HCEC 1CT (cell line): ENCODE data around the gene TIMP3.

Source experiments
- DNase-seq: peaks from one replicate; pipeline ENCODE4 v3.0.0-alpha.2; 2017

The TIMP3 gene

GRCh38 chr22:32788904-32789624 is 12.4 kb upstream of the TIMP3 start:
- DNase-seq = no peak

GRCh38 chr22:32789797-32790620 is 11.5 kb upstream of the TIMP3 start:
- DNase-seq = no peak

GRCh38 chr22:32791056-32791455 is 10.4 kb upstream of the TIMP3 start:
- no peak for DNase-seq

GRCh38 chr22:32791485-32791884 is 10.0 kb upstream of the TIMP3 start:
- no peak for DNase-seq

- DNase-seq = no peak
Measured at GRCh38 chr22:32793589-32793988, 7.9 kb upstream of the TIMP3 start.

GRCh38 chr22:32794449-32795213 is 6.9 kb upstream of the TIMP3 start:
- no peak for DNase-seq

GRCh38 chr22:32795214-32795596 is 6.3 kb upstream of the TIMP3 start:
- no peak for DNase-seq

GRCh38 chr22:32796865-32797573 is 4.5 kb upstream of the TIMP3 start:
- DNase-seq = no peak

- DNase-seq = no peak
Measured at GRCh38 chr22:32799496-32799895, 2.0 kb upstream of the TIMP3 start.

- DNase-seq = no peak
Measured at GRCh38 chr22:32800158-32800882, 1.2 kb upstream of the TIMP3 start.

GRCh38 chr22:32800994-32801536 is 440 bp upstream of the TIMP3 start:
- no peak for DNase-seq

- DNase-seq = no peak
Measured at GRCh38 chr22:32802237-32802765, 796 bp downstream of the TIMP3 start.

GRCh38 chr22:32803020-32803737 is 1.7 kb downstream of the TIMP3 start:
- DNase-seq = no peak

GRCh38 chr22:32803738-32804435 is 2.4 kb downstream of the TIMP3 start:
- DNase-seq = no peak

GRCh38 chr22:32804531-32805360 is 3.2 kb downstream of the TIMP3 start:
- DNase-seq = no peak

GRCh38 chr22:32805361-32805881 is 3.9 kb downstream of the TIMP3 start:
- DNase-seq = no peak

GRCh38 chr22:32806296-32806695 is 4.8 kb downstream of the TIMP3 start:
- no peak for DNase-seq

- no peak for DNase-seq
Measured at GRCh38 chr22:32808038-32808445, 6.5 kb downstream of the TIMP3 start.
